IMR-90 (cell line): ENCODE data around the gene MMP24. TPM values are rescaled to one million over a fixed set of nuclear protein-coding genes. Genes with fewer than 3 reads are reported as not detected.

Experiments
- CEBPB ChIP-seq: IDR thresholded peaks from 2 replicates; pipeline ENCODE4 v1.6.1; 2012; ENCODE audit warnings: low read depth, low read length, improper control_type of control experiment
- polyA plus RNA-seq, 3 experiments: library from polyadenylated mRNA; depleted of rRNA; stranded (reverse); fragments of >200 nt; gene quantifications; 2 replicates each; pipeline ENCODE4 v1.2.3, GENCODE V29; 2012; ENCODE audit warnings: low replicate concordance in 1 of 3
- total RNA-seq: library from RNA; depleted of rRNA; stranded (reverse); fragments of >200 nt; gene quantifications from 2 replicates; pipeline ENCODE4 v1.2.3, GENCODE V29; 2012
- TF ChIP-seq, protein P1 (sequence below): fragments of 150-350 bp; IDR thresholded peaks from 2 replicates; pipeline ENCODE4 v1.6.1; 2016; ENCODE audit warnings: low read depth, mild to moderate bottlenecking, low read length, moderate library complexity, borderline replicate concordance

Gene MMP24
- total and polyA plus RNA-seq, 2 of the 4 experiments (the other 2 are of a cell fraction), result 0.36 to 0.79 TPM

- TF ChIP-seq, protein P1, sequence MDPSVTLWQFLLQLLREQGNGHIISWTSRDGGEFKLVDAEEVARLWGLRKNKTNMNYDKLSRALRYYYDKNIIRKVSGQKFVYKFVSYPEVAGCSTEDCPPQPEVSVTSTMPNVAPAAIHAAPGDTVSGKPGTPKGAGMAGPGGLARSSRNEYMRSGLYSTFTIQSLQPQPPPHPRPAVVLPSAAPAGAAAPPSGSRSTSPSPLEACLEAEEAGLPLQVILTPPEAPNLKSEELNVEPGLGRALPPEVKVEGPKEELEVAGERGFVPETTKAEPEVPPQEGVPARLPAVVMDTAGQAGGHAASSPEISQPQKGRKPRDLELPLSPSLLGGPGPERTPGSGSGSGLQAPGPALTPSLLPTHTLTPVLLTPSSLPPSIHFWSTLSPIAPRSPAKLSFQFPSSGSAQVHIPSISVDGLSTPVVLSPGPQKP, result no peak
- TF ChIP-seq CEBPB, result no peak
Observed at GRCh38 chr20:35306931-35307517, 80.5 kb downstream of the MMP24 start (continued).
